IMR-90 (cell line): ENCODE data around the gene COX11. TPM values are rescaled to one million over a fixed set of nuclear protein-coding genes. Genes with fewer than 3 reads are reported as not detected.

Source experiments
- ATAC-seq: fragments of 200-7000 bp; cut with Tn5 transposase; 2 replicates; pipeline ENCODE4 v1.9.1; 2020; ENCODE audit warnings: low read depth, mild to moderate bottlenecking, moderate library complexity
- BruUV-seq: library from RNA; stranded (reverse); fragments of 400-500 nt; replicated peaks from 2 replicates; lab custom pipeline; 2021; lab: Mats Ljungman, UMichigan
- CTCF ChIA-PET: fragments of 300-600 bp; formaldehyde crosslinking; extraction: SDS; loops from one replicate; lab custom pipeline; 2021; ENCODE audit warnings: antibody characterized with exemption; lab: Yijun Ruan, JAX
- POLR2A ChIA-PET: fragments of 300-600 bp; sonication (Branson Sonifier 250); formaldehyde crosslinking; loops from one replicate; lab custom pipeline; 2022; ENCODE audit warnings: antibody characterized with exemption; ENCODE audit not compliant: unreplicated experiment; lab: Charles Lee
- DNase-seq: peaks from one replicate; pipeline ENCODE4 v3.0.0; 2013
- H2AFZ ChIP-seq: replicated peaks from 2 replicates; pipeline ENCODE3; 2013; ENCODE audit warnings: low read length, mild to moderate bottlenecking; ENCODE audit not compliant: poor library complexity
- H2AK5ac ChIP-seq: 2 replicates; pipeline ENCODE4 v1.6.1; 2013; ENCODE audit warnings: low read depth, low read length, inconsistent platforms
- H2AK9ac ChIP-seq: replicated peaks from 2 replicates; pipeline ENCODE3; 2013; ENCODE audit warnings: mild to moderate bottlenecking, low read depth, low read length, moderate library complexity; ENCODE audit not compliant: poor library complexity
- H2BK120ac ChIP-seq: 2 replicates; pipeline ENCODE4 v1.6.1; 2013; ENCODE audit warnings: low read depth, low read length, inconsistent platforms
- H2BK15ac ChIP-seq: 3 replicates; pipeline ENCODE4 v1.6.1; 2013; ENCODE audit warnings: low read depth, low read length, inconsistent platforms
- H2BK20ac ChIP-seq: 2 replicates; pipeline ENCODE4 v1.6.1; 2013; ENCODE audit warnings: low read depth, mild to moderate bottlenecking, inconsistent platforms, low read length, moderate library complexity
- H2BK5ac ChIP-seq: 2 replicates; pipeline ENCODE4 v1.6.1; 2013; ENCODE audit warnings: mild to moderate bottlenecking, low read depth, low read length, inconsistent platforms; ENCODE audit not compliant: poor library complexity, severe bottlenecking
- H3K14ac ChIP-seq: replicated peaks from 2 replicates; pipeline ENCODE4 v1.6.1; 2013; ENCODE audit warnings: low read depth, low read length, inconsistent platforms
- H3K18ac ChIP-seq: 2 replicates; pipeline ENCODE4 v1.6.1; 2013; ENCODE audit warnings: low read depth, low read length, control low read depth
- H3K23ac ChIP-seq: 2 replicates; pipeline ENCODE4 v1.6.1; 2013; ENCODE audit warnings: low read depth, low read length, inconsistent platforms
- H3K27ac ChIP-seq: 2 replicates; pipeline ENCODE4 v1.5.1; 2013; ENCODE audit warnings: mild to moderate bottlenecking, control low read depth, low read length; ENCODE audit not compliant: insufficient read depth
- H3K27me3 ChIP-seq: 2 replicates; pipeline ENCODE4 v1.6.1; 2013; ENCODE audit warnings: low read length; ENCODE audit not compliant: control insufficient read depth, insufficient read depth
- H3K36me3 ChIP-seq: 2 replicates; pipeline ENCODE4 v1.6.1; 2013; ENCODE audit warnings: low read length, mixed read lengths; ENCODE audit not compliant: control insufficient read depth, insufficient read depth
- H3K4ac ChIP-seq: 2 replicates; pipeline ENCODE4 v1.6.1; 2013; ENCODE audit warnings: low read depth, low read length, inconsistent platforms
- H3K4me1 ChIP-seq: 2 replicates; pipeline ENCODE4 v1.6.1; 2013; ENCODE audit warnings: low read length, mixed read lengths; ENCODE audit not compliant: control insufficient read depth, insufficient read depth
- H3K4me2 ChIP-seq: 2 replicates; pipeline ENCODE4 v1.6.1; 2013; ENCODE audit warnings: low read depth, mild to moderate bottlenecking, control low read depth, low read length, moderate library complexity
- H3K4me3 ChIP-seq: 2 replicates; pipeline ENCODE4 v1.5.1; 2013; ENCODE audit warnings: low read depth, mild to moderate bottlenecking, control low read depth, low read length, moderate library complexity; ENCODE audit not compliant: insufficient read depth
- H3K56ac ChIP-seq: 2 replicates; pipeline ENCODE4 v1.6.1; 2013; ENCODE audit warnings: low read length, inconsistent platforms; ENCODE audit not compliant: insufficient read depth; ENCODE audit errors: extremely low read depth
- H3K79me1 ChIP-seq, 2 experiments: 2 replicates each; pipeline ENCODE4 v1.6.1; 2013; ENCODE audit warnings: low read length in 2 of 2, inconsistent platforms in 1 of 2, low read depth in 1 of 2
- H3K9ac ChIP-seq: 2 replicates; pipeline ENCODE4 v1.6.1; 2013; ENCODE audit warnings: low read depth, low read length, control low read depth
- H3K9me1 ChIP-seq: 2 replicates; pipeline ENCODE4 v1.6.1; 2013; ENCODE audit warnings: low read length, inconsistent platforms; ENCODE audit not compliant: insufficient read depth
- H3K9me3 ChIP-seq: 2 replicates; pipeline ENCODE4 v1.6.1; 2013; ENCODE audit warnings: low read length; ENCODE audit not compliant: control insufficient read depth, insufficient read depth
- H4K20me1 ChIP-seq: 2 replicates; pipeline ENCODE4 v1.6.1; 2013; ENCODE audit warnings: low read length, inconsistent platforms; ENCODE audit not compliant: insufficient read depth
- H4K5ac ChIP-seq: 2 replicates; pipeline ENCODE4 v1.6.1; 2013; ENCODE audit warnings: mild to moderate bottlenecking, low read depth, low read length, control low read depth
- H4K8ac ChIP-seq, 2 experiments: 2 replicates each; pipeline ENCODE4 v1.6.1; 2013; ENCODE audit warnings: low read depth in 2 of 2, low read length in 2 of 2, control low read depth in 1 of 2, inconsistent platforms in 1 of 2
- H4K91ac ChIP-seq: 2 replicates; pipeline ENCODE4 v1.6.1; 2013; ENCODE audit warnings: low read depth, low read length, inconsistent platforms; ENCODE audit not compliant: insufficient read depth
- BHLHE40 ChIP-seq: fragments of 150-350 bp; IDR thresholded peaks from 2 replicates; pipeline ENCODE4 v1.6.1; 2016; ENCODE audit warnings: mild to moderate bottlenecking, low read depth, low read length
- CEBPB ChIP-seq: IDR thresholded peaks from 2 replicates; pipeline ENCODE4 v1.6.1; 2012; ENCODE audit warnings: low read depth, low read length, improper control_type of control experiment
- CHD1 ChIP-seq: IDR thresholded peaks from 2 replicates; pipeline ENCODE4 v1.6.1; 2012; ENCODE audit warnings: low read depth, low read length, improper control_type of control experiment
- FOS ChIP-seq: fragments of 150-350 bp; IDR thresholded peaks from 2 replicates; pipeline ENCODE4 v1.6.1; 2016; ENCODE audit warnings: low read depth, low read length
- MAZ ChIP-seq: IDR thresholded peaks from 2 replicates; pipeline ENCODE4 v1.6.1; 2012; ENCODE audit warnings: low read depth, mild to moderate bottlenecking, low read length, improper control_type of control experiment, moderate library complexity, borderline replicate concordance
- MXI1 ChIP-seq: IDR thresholded peaks from 2 replicates; pipeline ENCODE4 v1.6.1; 2012; ENCODE audit warnings: low read depth, mild to moderate bottlenecking, low read length, moderate library complexity, borderline replicate concordance
- POLR2A ChIP-seq: IDR thresholded peaks from 2 replicates; pipeline ENCODE4 v1.6.1; 2012; ENCODE audit warnings: mild to moderate bottlenecking, low read depth, low read length
- RCOR1 ChIP-seq: IDR thresholded peaks from 2 replicates; pipeline ENCODE4 v1.6.1; 2012; ENCODE audit warnings: mild to moderate bottlenecking, low read length, improper control_type of control experiment; ENCODE audit not compliant: insufficient replicate concordance
- RFX5 ChIP-seq: IDR thresholded peaks from 2 replicates; pipeline ENCODE4 v1.8.0; 2012; ENCODE audit warnings: low read depth, mild to moderate bottlenecking, low read length, moderate library complexity
- SMC3 ChIP-seq: fragments of 150-350 bp; IDR thresholded peaks from 2 replicates; pipeline ENCODE4 v1.6.1; 2016; ENCODE audit warnings: low read depth, mild to moderate bottlenecking, antibody characterized with exemption, low read length, moderate library complexity
- WGBS, 2 experiments: methylation state at CpG; one replicate each; pipeline versions ENCODE4 v1.1.5 to v1.1.7; 2013; ENCODE audit warnings: missing lambda C conversion rate in 2 of 2; ENCODE audit not compliant: insufficient read length in 1 of 2; ENCODE audit errors: extremely low coverage in 2 of 2; 5-methylcytosine and 5-hydroxymethylcytosine counted together
- dilution Hi-C: fragments of 300-500 bp; cut with HindIII; formaldehyde crosslinking; loops from one replicate; pipeline ENCODE4 v1.14.3; 2018; ENCODE audit warnings: low sequenced_read_pairs; ENCODE audit not compliant: unreplicated experiment
- in situ Hi-C: fragments of 300-500 bp; cut with MboI; formaldehyde crosslinking; loops from 3 replicates; pipeline ENCODE4 v1.14.3; 2019; ENCODE audit warnings: low sequenced_read_pairs, inconsistent platforms, mixed read lengths
- intact Hi-C: fragments of 100-400 bp; cut with micrococcal nuclease; formaldehyde crosslinking; loops from 2 replicates; pipeline ENCODE4 v1.10.0; 2022
- polyA plus RNA-seq, 3 experiments: library from polyadenylated mRNA; depleted of rRNA; stranded (reverse); fragments of >200 nt; gene quantifications; 2 replicates each; pipeline ENCODE4 v1.2.3, GENCODE V29; 2012; ENCODE audit warnings: low replicate concordance in 1 of 3
- total RNA-seq: library from RNA; depleted of rRNA; stranded (reverse); fragments of >200 nt; gene quantifications from 2 replicates; pipeline ENCODE4 v1.2.3, GENCODE V29; 2012
- TF ChIP-seq, protein P1 (sequence below): conservative IDR thresholded peaks from 2 replicates; pipeline ENCODE4 v1.5.1; 2012; ENCODE audit warnings: mild to moderate bottlenecking, low read depth, low read length, improper control_type of control experiment
- TF ChIP-seq, protein P2 (sequence below): fragments of 150-350 bp; IDR thresholded peaks from 2 replicates; pipeline ENCODE4 v1.6.1; 2016; ENCODE audit warnings: low read depth, mild to moderate bottlenecking, low read length, moderate library complexity, borderline replicate concordance
- TF ChIP-seq, protein P3 (sequence below): fragments of 150-350 bp; IDR thresholded peaks from 2 replicates; pipeline ENCODE4 v1.6.1; 2017; ENCODE audit warnings: mild to moderate bottlenecking, antibody characterized with exemption, low read length, low read depth

The COX11 gene
- total and polyA plus RNA-seq, 2 of the 4 experiments (the other 2 are of a cell fraction) = 23.6 to 29.4 TPM

DNA sequence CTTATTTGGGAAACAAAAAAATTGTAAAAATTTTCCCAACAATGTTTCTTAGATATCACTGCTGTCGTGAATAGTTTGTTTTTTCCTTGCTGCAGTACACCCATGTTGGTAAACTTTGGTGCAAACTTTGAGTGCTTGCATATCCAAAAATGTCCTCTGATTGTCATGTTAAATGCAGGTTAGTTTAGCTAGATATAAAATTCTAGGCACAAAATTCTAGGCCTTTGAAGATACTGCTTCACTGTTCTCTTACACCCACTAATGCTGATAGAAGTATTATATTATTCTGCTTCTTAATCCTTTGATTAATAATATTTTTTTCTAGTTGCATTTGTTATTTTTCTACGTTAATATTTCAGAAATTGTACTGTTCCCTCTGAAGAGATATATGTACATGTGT, 51.7 kb downstream of the COX11 start:
- DNase-seq (no peak), ATAC-seq (no peak)
- ChIA-PET POLR2A (no interaction called here), CTCF (no interaction called here)
- intact Hi-C loops (no loop called here), in situ Hi-C loops (no loop called here), dilution Hi-C loops (no loop called here)
- H3K9ac ChIP-seq = no peak overlapping the region
- no peak overlapping the region for H4K91ac ChIP-seq
- no peak overlapping the region for H3K27ac ChIP-seq
- no TSS peak for BruUV-seq
- no peak overlapping the region for H4K5ac ChIP-seq
- no peak overlapping the region for H3K14ac ChIP-seq
- no peaks in the 10 kb centered on the region for H3K27me3 ChIP-seq
- no peaks in the 10 kb centered on the region for H4K20me1 ChIP-seq
- no peaks in the 10 kb centered on the region for H3K79me1 ChIP-seq
- no peak overlapping the region for H4K8ac ChIP-seq
- H2BK5ac ChIP-seq = no peak overlapping the region
- no peak overlapping the region for H2AK9ac ChIP-seq
- H2BK15ac ChIP-seq = no peak overlapping the region
- H3K4me1 ChIP-seq = no peaks in the 10 kb centered on the region
- no peak overlapping the region for H2BK120ac ChIP-seq
- H3K56ac ChIP-seq = no peak overlapping the region
- H3K4me3 ChIP-seq = no peak overlapping the region
- no peak overlapping the region for H2BK20ac ChIP-seq
- TF ChIP-seq FOS (no peak), MAZ (no peak), CHD1 (no peak), RCOR1 (no peak), BHLHE40 (no peak), RFX5 (no peak), CEBPB (no peak), SMC3 (no peak), MXI1 (no peak), POLR2A (no peak)
- TF ChIP-seq, protein P1, sequence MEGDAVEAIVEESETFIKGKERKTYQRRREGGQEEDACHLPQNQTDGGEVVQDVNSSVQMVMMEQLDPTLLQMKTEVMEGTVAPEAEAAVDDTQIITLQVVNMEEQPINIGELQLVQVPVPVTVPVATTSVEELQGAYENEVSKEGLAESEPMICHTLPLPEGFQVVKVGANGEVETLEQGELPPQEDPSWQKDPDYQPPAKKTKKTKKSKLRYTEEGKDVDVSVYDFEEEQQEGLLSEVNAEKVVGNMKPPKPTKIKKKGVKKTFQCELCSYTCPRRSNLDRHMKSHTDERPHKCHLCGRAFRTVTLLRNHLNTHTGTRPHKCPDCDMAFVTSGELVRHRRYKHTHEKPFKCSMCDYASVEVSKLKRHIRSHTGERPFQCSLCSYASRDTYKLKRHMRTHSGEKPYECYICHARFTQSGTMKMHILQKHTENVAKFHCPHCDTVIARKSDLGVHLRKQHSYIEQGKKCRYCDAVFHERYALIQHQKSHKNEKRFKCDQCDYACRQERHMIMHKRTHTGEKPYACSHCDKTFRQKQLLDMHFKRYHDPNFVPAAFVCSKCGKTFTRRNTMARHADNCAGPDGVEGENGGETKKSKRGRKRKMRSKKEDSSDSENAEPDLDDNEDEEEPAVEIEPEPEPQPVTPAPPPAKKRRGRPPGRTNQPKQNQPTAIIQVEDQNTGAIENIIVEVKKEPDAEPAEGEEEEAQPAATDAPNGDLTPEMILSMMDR = no peak
- TF ChIP-seq, protein P2, sequence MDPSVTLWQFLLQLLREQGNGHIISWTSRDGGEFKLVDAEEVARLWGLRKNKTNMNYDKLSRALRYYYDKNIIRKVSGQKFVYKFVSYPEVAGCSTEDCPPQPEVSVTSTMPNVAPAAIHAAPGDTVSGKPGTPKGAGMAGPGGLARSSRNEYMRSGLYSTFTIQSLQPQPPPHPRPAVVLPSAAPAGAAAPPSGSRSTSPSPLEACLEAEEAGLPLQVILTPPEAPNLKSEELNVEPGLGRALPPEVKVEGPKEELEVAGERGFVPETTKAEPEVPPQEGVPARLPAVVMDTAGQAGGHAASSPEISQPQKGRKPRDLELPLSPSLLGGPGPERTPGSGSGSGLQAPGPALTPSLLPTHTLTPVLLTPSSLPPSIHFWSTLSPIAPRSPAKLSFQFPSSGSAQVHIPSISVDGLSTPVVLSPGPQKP = no peak
- TF ChIP-seq, protein P3, sequence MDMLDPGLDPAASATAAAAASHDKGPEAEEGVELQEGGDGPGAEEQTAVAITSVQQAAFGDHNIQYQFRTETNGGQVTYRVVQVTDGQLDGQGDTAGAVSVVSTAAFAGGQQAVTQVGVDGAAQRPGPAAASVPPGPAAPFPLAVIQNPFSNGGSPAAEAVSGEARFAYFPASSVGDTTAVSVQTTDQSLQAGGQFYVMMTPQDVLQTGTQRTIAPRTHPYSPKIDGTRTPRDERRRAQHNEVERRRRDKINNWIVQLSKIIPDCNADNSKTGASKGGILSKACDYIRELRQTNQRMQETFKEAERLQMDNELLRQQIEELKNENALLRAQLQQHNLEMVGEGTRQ = no peak
- no peaks in the 10 kb centered on the region for H3K9me1 ChIP-seq
- no peak overlapping the region for H2AFZ ChIP-seq
- no peak overlapping the region for H3K18ac ChIP-seq
- H3K9me3 ChIP-seq = no peaks in the 10 kb centered on the region
- no peak overlapping the region for H3K4ac ChIP-seq
- peaks cover 11% of the 10 kb centered on the region for H3K36me3 ChIP-seq
- no CpG with 5 or more reads among the region's 2 CpGs for WGBS, 2 experiments
- no peak overlapping the region for H2AK5ac ChIP-seq
- no peak overlapping the region for H3K23ac ChIP-seq
- no peak overlapping the region for H3K4me2 ChIP-seq
